Skeletal muscle tissue (tissue), 4 donors: ENCODE results near the gene MT3. TPM values are rescaled to one million over a fixed set of nuclear protein-coding genes. Genes with fewer than 3 reads are reported as not detected.

Source experiments
- H3K27ac ChIP-seq: one replicate; pipeline ENCODE4 v1.7.0; 2013; ENCODE audit warnings: mild to moderate bottlenecking, low read depth, low read length, inconsistent platforms
- H3K27me3 ChIP-seq, 3 donors: one replicate each; pipeline ENCODE4 v1.7.0; 2013; ENCODE audit warnings: low read length in 3 of 3; ENCODE audit not compliant: control insufficient read depth in 3 of 3, insufficient read depth in 3 of 3
- H3K36me3 ChIP-seq, 3 donors: one replicate each; pipeline ENCODE4 v1.7.0; 2013; ENCODE audit warnings: low read length in 3 of 3; ENCODE audit not compliant: control insufficient read depth in 3 of 3, insufficient read depth in 3 of 3
- H3K4me1 ChIP-seq, 3 donors: one replicate each; pipeline ENCODE4 v1.7.0; 2013; ENCODE audit warnings: low read length in 3 of 3, mild to moderate bottlenecking in 3 of 3; ENCODE audit not compliant: control insufficient read depth in 3 of 3, insufficient read depth in 3 of 3
- H3K4me3 ChIP-seq, 3 donors: one replicate each; pipeline ENCODE4 v1.7.0; 2013; ENCODE audit warnings: low read length in 3 of 3
- H3K9ac ChIP-seq, 3 donors: one replicate each; pipeline ENCODE4 v1.7.0; 2013; ENCODE audit warnings: low read length in 3 of 3, mild to moderate bottlenecking in 3 of 3, moderate library complexity in 2 of 3, low read depth in 1 of 3
- H3K9me3 ChIP-seq, 3 donors: one replicate each; pipeline ENCODE4 v1.7.0; 2013; ENCODE audit warnings: low read length in 3 of 3; ENCODE audit not compliant: control insufficient read depth in 3 of 3
- total RNA-seq: library from RNA; depleted of rRNA; stranded (reverse); fragments of >200 nt; gene quantifications from one replicate; pipeline ENCODE4 v1.2.3, GENCODE V29; 2014
- donor health status: Osteomylitis.

The MT3 gene
- total RNA-seq, 1 donor from 2014 or later = 1.0 TPM

GRCh38 chr16:56554441-56554840 is 34.9 kb upstream of the MT3 start:
- peaks cover 8 to 14% (median 14%) of the 10 kb centered on the region in 3 donors for H3K4me1 ChIP-seq
- H3K27ac ChIP-seq = no peak overlapping the region
- no peak overlapping the region for H3K4me3 ChIP-seq
- no peaks in the 10 kb centered on the region for H3K9me3 ChIP-seq
- no peak overlapping the region for H3K9ac ChIP-seq
- peaks cover 0 to 9% (median 6%) of the 10 kb centered on the region in 3 donors for H3K27me3 ChIP-seq
- no peaks in the 10 kb centered on the region for H3K36me3 ChIP-seq

- Histone ChIP-seq H3K36me3 (no peaks in the 10 kb centered on the region), H3K9me3 (no peaks in the 10 kb centered on the region), H3K27ac (no peak overlapping the region), H3K27me3 (peaks cover 0 to 9% (median 6%) of the 10 kb centered on the region in 3 donors), H3K9ac (no peak overlapping the region), H3K4me1 (peaks cover 0 to 3% (median 3%) of the 10 kb centered on the region in 3 donors), H3K4me3 (no peak overlapping the region)
These were observed 31.1 kb upstream of the MT3 start for GRCh38 chr16:56558024-56558747.

- Histone ChIP-seq H3K4me3 (no peak overlapping the region), H3K9me3 (no peaks in the 10 kb centered on the region), H3K36me3 (no peaks in the 10 kb centered on the region)
These were observed 30.2 kb upstream of the MT3 start for GRCh38 chr16:56559109-56559508.

GRCh38 chr16:56560447-56560846 is 28.9 kb upstream of the MT3 start:
- H3K27me3 ChIP-seq = peaks cover 0 to 6% (median 4%) of the 10 kb centered on the region in 3 donors
- peaks cover 0 to 3% (median 3%) of the 10 kb centered on the region in 3 donors for H3K4me1 ChIP-seq
- H3K36me3 ChIP-seq = no peaks in the 10 kb centered on the region
- H3K27ac ChIP-seq = no peak overlapping the region
- H3K9me3 ChIP-seq = no peaks in the 10 kb centered on the region
- H3K9ac ChIP-seq = no peak overlapping the region
- H3K4me3 ChIP-seq = no peak overlapping the region

More at GRCh38 chr16:56559109-56559508, 30.2 kb upstream of the MT3 start:
- H3K4me1 ChIP-seq = peaks cover 0 to 3% (median 3%) of the 10 kb centered on the region in 3 donors
- peaks cover 0 to 9% (median 6%) of the 10 kb centered on the region in 3 donors for H3K27me3 ChIP-seq
- no peak overlapping the region for H3K9ac ChIP-seq
- no peak overlapping the region for H3K27ac ChIP-seq

GRCh38 chr16:56561126-56561525 is 28.2 kb upstream of the MT3 start:
- Histone ChIP-seq H3K9me3 (no peaks in the 10 kb centered on the region), H3K4me1 (peaks cover 0 to 3% (median 3%) of the 10 kb centered on the region in 3 donors), H3K36me3 (no peaks in the 10 kb centered on the region), H3K27ac (no peak overlapping the region), H3K4me3 (no peak overlapping the region), H3K9ac (no peak overlapping the region), H3K27me3 (peaks cover 0 to 4% (median 2%) of the 10 kb centered on the region in 3 donors)

GRCh38 chr16:56564793-56565477 is 24.4 kb upstream of the MT3 start, which contains the start of gene MT4:
MT4 (plus strand) TSS chr16:56565073; CDS start chr16:56565129, 56 bp downstream.
- Histone ChIP-seq H3K9me3 (no peaks in the 10 kb centered on the region), H3K27ac (no peak within 1 kb of the TSS), H3K27me3 (no peaks in the 10 kb centered on the region), H3K36me3 (no peaks in the 10 kb centered on the region), H3K9ac (no peak within 1 kb of the TSS), H3K4me1 (no peaks in the 10 kb centered on the region), H3K4me3 (no peak within 1 kb of the TSS)

- H3K36me3 ChIP-seq = no peaks in the 10 kb centered on the region
- H3K9me3 ChIP-seq = no peaks in the 10 kb centered on the region
- H3K27ac ChIP-seq = no peak overlapping the region
- no peak overlapping the region for H3K4me3 ChIP-seq
- H3K27me3 ChIP-seq = no peaks in the 10 kb centered on the region
- H3K4me1 ChIP-seq = no peaks in the 10 kb centered on the region
- H3K9ac ChIP-seq = no peak overlapping the region
These were observed 19.4 kb upstream of the MT3 start for GRCh38 chr16:56569971-56570370.

- Histone ChIP-seq H3K9me3 (no peaks in the 10 kb centered on the region), H3K4me1 (no peaks in the 10 kb centered on the region), H3K27ac (no peak overlapping the region), H3K9ac (no peak overlapping the region), H3K4me3 (no peak overlapping the region), H3K27me3 (no peaks in the 10 kb centered on the region), H3K36me3 (no peaks in the 10 kb centered on the region)
These were observed 17.8 kb upstream of the MT3 start for GRCh38 chr16:56571525-56571924.

- no peaks in the 10 kb centered on the region for H3K36me3 ChIP-seq
- H3K27me3 ChIP-seq = no peaks in the 10 kb centered on the region
- H3K9me3 ChIP-seq = no peaks in the 10 kb centered on the region
- H3K4me1 ChIP-seq = no peaks in the 10 kb centered on the region
- H3K27ac ChIP-seq = no peak overlapping the region
- H3K4me3 ChIP-seq = no peak overlapping the region
- H3K9ac ChIP-seq = no peak overlapping the region
These were observed 14.7 kb upstream of the MT3 start for GRCh38 chr16:56574625-56575024.
